ENCODE results near the gene PLEKHF1. TPM values are rescaled to one million over a fixed set of nuclear protein-coding genes. Genes with fewer than 3 reads are reported as not detected.
"Not testable (repeated sequence)": the region's sequence is repeated elsewhere in the genome, so short reads cannot be mapped to it uniquely, and the experiment has no call there.

The PLEKHF1 gene
- total RNA-seq, 1 donor from 2014 or later: 44.7 TPM

DNA sequence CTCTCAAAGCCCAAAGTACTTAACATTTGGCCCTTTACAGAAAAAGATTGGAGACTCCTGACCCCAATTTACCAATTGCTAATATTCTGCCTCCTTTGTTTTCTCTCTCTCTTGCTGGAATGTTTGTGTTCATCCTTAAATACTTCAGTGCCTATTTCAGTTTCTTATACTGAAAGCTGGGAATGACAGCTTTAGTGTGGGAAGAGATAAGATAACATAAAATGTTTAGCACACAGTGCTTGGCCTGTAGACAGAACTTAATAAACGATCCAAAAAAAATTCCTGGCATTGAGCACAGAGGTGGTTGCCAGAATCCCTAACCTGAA lies 3.0 kb upstream of the PLEKHF1 start:
- DNase-seq: no peak
- intact Hi-C loops (cut with micrococcal nuclease): no loop called here

DNA sequence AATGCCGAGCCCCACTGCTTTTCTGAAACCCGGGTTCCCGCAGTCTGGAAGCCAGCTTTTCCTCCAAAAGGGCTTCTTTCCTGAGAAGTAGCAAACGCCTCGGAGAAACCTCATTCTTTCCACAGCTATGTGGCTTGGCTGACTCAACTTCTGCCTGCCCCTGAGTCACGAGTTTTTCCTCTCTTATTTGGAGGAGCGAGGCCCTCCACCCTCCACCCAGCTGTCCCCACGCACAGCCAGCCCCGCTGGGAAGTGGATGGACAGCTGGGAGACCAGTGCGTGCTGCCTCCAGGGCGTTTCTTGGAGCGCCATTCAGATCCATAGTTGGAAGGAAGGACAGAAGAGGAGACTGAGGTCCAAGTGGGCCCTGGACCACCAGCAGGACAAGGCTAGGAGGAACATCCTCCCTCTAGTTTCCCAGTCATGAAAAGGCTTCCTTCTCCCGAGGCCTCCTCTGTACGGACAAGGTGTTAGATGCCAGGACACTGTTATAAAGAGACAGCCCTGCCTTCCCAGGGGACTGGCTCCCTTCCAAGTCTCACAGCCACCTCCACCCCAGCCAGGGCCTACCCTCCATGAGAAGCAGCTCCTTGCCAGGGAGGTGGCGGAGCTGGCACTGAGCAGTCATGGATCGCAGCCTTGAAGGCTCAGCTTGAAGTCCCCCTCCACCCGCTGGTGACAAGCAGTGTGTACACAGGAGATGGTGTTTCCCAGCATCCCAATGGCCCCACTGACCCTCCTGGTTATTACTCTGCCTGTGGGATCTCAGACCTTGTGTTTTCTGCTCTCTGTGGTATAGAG lies 2.5 kb upstream of the PLEKHF1 start:
- DNase-seq: peak; percentile 75
- ATAC-seq: peak; percentile 35
- intact Hi-C loops (cut with micrococcal nuclease): no loop called here

More for the DNA sequence above, 3.0 kb upstream of the PLEKHF1 start:
- ATAC-seq: peak; percentile 4

GRCh38 chr19:29663861-29664752 lies 1.2 kb upstream of the PLEKHF1 start:
- intact Hi-C loops (cut with micrococcal nuclease): no loop called here
- DNase-seq (no peak), ATAC-seq (no peak)

DNA sequence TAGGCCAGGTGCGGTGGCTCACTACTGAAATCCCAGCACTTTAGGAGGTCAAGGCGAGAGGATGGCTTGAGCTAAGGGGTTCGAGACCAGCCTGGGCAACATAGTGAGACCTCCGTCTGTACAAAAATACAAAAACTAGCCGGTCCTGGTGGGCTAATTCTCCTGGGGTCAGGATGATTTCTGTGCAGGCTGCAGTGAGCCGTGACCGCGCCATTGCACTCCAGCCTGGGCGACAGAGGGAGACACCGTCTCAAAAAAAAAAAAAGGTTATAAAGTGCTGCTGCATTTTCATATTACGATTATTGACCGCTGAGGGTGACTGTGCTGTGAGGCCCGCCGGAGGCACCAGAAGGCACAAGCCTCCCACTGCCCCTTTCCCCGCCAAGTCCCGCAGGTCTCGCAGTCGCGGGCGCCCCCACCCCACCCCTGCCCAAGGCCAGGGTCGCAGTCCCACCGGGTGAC lies 477 bp upstream of the PLEKHF1 start:
- ATAC-seq (no peak), DNase-seq (no peak)
- intact Hi-C loops (cut with micrococcal nuclease): no loop called here

- ATAC-seq: peak; percentile 65
- DNase-seq: peak; percentile 85
- intact Hi-C loops (cut with micrococcal nuclease): no loop called here
These were observed 741 bp downstream of the PLEKHF1 start for GRCh38 chr19:29665826-29666577.

DNA sequence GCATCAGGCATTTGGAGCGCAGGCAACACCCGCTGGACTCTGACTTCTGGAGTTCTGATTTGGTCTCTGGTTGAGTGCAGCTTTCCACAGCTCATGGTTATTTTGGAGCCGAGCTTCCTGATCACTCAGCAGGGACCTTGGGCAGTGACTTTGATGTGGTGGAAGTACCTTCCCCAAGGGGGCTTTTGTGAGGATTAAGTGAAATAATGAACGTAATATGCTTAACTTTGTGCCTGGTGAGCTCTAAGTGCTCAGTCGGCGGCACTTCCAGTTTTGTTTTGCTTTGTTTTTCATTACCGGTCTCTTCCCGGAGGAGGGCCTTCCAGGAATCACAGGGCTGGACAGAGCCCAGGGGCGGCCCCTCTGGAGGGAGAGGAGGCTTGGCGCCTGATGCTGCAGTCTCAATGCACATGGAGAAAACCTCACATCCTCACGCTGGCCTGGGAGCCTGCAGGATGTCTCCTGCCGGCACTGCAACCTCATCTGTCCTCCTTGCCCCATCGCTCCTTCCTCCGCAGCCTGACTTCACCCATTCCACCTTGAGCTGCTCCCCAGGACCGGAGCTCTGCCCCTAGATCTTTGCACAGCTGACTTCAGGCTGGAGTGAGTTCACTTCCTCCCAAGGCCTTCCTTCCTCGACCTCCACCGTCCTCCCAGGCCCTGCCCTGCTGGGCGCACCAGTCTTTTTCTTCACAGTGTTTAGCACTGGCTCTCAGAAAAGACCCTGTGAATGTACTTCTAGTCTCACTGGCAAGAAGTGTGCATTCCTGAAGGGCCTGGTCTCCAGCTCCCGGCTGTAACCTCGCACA lies 1.5 kb downstream of the PLEKHF1 start:
- DNase-seq: peak; percentile 86
- peak; percentile 34 for ATAC-seq
- intact Hi-C loops (cut with micrococcal nuclease): no loop called here

- no peak for DNase-seq
- no peak for ATAC-seq
- intact Hi-C loops (cut with micrococcal nuclease): no loop called here
These were observed 2.1 kb downstream of the PLEKHF1 start for GRCh38 chr19:29667387-29667783.

- intact Hi-C loops (cut with micrococcal nuclease): no loop called here
- DNase-seq: no peak
These were observed 2.7 kb downstream of the PLEKHF1 start for GRCh38 chr19:29667901-29668341.

DNA sequence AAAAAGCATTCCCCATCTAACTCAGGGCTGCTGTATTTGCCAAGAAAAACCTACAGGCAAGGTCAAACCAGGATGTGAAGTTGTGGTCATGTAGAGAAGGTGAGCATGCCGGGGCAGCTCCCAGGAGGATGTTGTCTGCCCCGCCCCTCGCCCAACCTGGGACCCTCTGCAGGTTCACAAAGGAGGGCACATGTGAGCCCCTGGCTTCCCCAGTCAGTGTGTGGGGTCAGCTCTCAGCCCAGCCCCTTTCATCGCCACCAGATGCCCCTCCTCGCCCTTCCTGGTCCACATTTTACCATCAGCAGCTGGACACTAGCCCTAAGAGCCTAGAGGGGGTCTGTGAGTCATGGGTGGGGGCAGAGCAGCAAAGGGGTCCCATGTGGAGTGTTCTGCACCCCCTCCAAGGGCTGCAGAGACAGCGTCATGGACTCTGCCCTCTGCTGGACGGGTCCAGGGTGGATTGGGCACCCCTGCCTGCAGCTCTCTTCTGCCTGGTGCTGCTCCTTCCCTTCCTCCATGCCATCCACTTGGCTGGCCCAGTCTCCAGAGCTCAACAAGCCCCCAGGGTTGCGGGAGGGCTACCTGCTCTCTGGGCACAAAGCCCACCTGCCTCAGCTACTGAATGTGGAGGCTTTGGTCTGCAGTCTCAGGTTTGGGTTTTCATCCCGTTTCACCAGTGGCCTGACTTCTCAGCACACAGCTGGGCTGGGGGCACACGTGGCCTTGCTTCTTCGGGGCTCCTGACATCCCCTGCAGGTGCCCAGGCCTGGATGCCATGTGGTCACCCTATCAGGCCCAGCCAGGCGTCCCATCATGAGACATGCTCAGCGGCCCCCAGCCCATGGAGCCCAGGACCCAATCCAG lies 3.7 kb downstream of the PLEKHF1 start:
- intact Hi-C loops (cut with micrococcal nuclease): no loop called here
- DNase-seq (no peak), ATAC-seq (no peak)

More at GRCh38 chr19:29667901-29668341, 2.7 kb downstream of the PLEKHF1 start:
- no peak for ATAC-seq

GRCh38 chr19:29670255-29670654 lies 5.0 kb downstream of the PLEKHF1 start:
- intact Hi-C loops (cut with micrococcal nuclease): no loop called here
- no peak for DNase-seq
- ATAC-seq: no peak

- intact Hi-C loops (cut with micrococcal nuclease); DNase-seq; ATAC-seq: not testable (repeated sequence)
These were observed 5.7 kb downstream of the PLEKHF1 start for GRCh38 chr19:29671026-29671392.

DNA sequence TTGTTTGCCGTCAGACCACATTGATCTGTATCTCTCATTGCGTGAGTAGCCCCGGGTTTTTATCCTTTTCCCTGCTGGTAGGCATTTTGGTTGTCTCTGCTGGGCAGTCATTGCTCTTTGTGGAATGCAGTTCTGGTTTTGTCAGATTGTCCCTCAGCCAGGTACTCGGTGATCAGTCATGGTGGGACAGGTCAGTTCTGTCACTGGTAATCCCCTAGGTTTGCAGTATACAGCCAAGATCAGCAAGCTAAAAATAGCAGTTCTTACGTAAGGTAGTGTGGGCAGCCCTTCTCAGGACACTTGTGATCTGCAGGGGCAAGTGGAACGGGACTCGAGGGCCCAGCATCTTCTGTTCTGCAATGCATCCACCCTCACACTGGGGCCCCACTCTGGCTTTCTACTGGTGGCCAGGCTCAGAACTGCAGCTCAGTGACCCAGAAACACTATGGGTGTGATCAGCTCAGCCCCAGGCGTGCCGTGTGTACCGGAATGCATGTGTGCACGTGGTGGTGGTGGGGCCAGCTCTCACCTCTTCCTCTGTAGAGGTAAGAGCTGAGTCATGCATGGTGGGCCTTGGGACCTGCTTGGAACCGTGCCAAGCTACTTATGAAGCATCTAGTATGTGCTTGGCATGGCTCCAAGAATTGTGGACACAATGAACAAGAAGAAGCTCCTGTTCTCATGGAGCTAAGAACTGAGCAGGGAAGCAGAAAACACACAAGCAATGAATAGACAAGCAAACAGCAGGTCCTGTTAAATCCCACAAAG lies 6.3 kb downstream of the PLEKHF1 start:
- intact Hi-C loops (cut with micrococcal nuclease): no loop called here
- ATAC-seq: peak; percentile 77
- peak; percentile 78 for DNase-seq

GRCh38 chr19:29672319-29672932 lies 7.2 kb downstream of the PLEKHF1 start:
- intact Hi-C loops (cut with micrococcal nuclease): no loop called here
- ATAC-seq: no peak
- no peak for DNase-seq

GRCh38 chr19:29672933-29673336 lies 7.7 kb downstream of the PLEKHF1 start:
- no peak for DNase-seq
- intact Hi-C loops (cut with micrococcal nuclease): no loop called here
- ATAC-seq: no peak

DNA sequence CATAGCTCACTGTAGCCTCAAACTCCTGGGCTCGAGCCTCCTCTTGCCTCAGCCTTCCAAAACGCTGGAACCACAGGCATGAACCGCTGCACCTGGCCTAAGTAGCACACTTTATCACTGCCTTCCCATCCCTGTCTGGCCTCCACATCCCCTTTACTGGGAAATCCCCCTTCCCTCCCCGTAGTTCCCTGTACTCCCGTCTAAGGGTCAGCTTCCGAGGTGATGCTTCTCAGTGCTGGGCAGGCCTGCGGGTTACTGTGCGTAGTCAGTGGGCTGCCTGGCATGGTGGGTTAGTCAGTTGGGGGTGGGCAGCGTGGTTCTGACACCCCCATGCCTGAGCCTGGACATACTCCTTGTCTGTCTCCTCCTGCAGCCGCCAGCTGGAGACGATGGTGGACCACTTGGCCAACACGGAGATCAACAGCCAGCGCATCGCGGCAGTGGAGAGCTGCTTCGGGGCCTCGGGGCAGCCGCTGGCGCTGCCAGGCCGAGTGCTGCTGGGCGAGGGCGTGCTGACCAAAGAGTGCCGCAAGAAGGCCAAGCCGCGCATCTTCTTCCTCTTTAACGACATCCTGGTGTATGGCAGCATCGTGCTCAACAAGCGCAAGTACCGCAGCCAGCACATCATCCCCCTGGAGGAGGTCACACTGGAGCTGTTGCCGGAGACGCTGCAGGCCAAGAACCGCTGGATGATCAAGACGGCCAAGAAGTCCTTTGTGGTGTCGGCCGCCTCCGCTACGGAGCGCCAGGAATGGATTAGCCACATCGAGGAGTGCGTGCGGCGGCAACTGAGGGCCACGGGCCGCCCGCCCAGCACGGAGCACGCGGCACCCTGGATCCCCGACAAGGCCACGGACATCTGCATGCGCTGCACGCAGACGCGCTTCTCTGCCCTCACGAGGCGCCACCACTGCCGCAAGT lies 8.4 kb downstream of the PLEKHF1 start:
- intact Hi-C loops (cut with micrococcal nuclease): no loop called here
- DNase-seq: no peak
- no peak for ATAC-seq

Data from left ventricle myocardium superior (tissue), 1 donor.